Measurements from ENCODE around the gene SLC6A9. TPM values are rescaled to one million over a fixed set of nuclear protein-coding genes. Genes with fewer than 3 reads are reported as not detected.
A peak's percentile ranks its signal among the peaks of the same experiment; 100 is the strongest.

The SLC6A9 gene
- total and polyA plus RNA-seq, 5 experiments from 2014 or later = 1.7 to 3.4 TPM; not detected in 3

DNA sequence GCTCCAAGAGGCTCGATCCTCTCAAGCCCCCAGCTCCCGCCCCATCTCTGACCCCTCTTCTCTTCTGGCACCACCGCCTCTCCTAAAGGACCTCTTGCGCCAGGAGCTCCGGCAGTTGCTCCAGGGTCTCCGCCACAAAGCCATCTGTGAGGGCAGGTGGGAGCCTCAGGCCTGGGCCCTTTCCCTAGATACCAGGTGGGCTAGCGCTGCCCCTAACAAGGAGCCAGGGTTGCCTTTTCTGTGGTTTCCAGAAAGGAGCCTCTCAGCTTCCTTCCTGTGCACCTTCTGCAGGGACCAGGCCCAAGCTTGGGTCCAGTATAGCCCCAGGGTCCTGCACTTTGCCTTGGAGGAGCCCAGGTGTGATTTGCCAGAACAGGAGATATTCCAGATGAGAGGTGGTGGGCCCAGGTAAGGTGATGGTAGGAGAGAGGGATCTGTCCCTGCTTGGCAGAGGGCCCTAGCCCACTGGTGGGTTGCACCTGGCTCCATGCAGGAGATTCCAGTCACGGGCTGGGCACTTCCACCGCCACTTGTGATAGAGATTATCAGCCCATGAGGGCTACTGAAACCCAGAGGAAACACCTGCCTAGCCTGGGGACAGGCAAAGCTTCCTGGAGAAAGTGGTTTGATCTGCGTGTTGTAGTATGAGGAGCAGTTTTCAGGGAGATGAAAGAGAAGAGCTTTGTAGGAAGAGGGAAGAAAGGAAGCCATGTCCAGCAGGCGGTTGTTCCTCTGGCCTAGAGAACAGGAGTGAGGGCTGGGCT is 38.8 kb downstream of the SLC6A9 start:
- Mint-ChIP-seq H3K4me3 (peak overlapping the region; percentile 87 to 96 (median 94)), H3K36me3 (no peaks in the 10 kb centered on the region), H3K9me3 (no peaks in the 10 kb centered on the region), H3K27me3 (peaks cover 0 to 2% (median 0%) of the 10 kb centered on the region in 5 donors), H3K27ac (peak overlapping the region in 8 of 10 donors; percentile 28 to 91 (median 57)), H3K4me1 (peaks cover 15 to 20% (median 18%) of the 10 kb centered on the region in 4 donors)
- no peak for DNase-seq
- POLR2A ChIA-PET = interaction anchor here (1.3 kb wide), 1 partner anchor 16 kb away, joined by 4 read pairs; no protein-coding TSS in a partner anchor
- ATAC-seq = no peak

DNA sequence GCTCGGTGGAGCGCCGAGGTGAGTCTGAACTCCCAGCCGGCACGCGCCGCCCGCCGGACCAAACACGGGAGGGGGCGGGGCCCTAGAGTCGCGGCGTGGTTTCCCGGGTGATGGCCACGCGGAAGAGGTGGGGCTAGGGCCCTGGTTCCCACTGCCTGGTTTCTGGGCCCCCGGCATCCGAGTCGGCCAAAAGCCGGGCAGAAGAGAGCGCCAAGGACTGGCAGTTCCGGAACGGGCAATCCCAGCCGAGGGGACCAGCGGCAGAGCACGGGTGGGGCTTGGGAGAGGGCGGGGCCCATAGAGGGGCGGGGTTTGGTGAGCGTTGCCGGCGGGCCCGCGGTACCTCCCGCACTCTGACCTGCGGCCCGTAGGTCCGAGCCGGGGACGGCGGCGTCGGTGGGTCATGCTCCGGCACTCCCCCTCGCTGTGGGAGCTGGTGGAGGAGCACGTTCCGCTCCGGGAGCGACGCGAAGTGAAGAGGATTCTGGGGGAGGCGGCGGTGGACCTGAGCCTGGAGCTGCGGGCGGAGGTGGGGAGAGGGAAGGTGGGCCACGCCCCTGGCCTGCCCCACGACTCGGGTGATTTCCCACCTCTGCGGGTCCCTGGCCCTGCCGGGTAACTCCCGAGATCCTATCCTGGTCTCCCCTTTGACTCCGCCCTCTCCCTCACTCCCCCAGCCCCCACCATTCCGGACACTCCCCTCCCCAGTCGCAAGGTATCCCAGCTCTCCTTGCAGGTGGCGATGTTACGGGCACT is 39.6 kb downstream of the SLC6A9 start, which contains the start of gene CCDC24:
TSS of gene CCDC24 (plus strand) at position 124 of the 756 bp plus-strand sequence. CDS start at position 404, 280 bp downstream.
- peaks cover 15 to 20% (median 18%) of the 10 kb centered on the region in 4 donors for H3K4me1 Mint-ChIP-seq
- peaks cover 0 to 2% (median 0%) of the 10 kb centered on the region in 5 donors for H3K27me3 Mint-ChIP-seq
- DNase-seq = peak; percentile 49 to 83 (median 64)

DNA sequence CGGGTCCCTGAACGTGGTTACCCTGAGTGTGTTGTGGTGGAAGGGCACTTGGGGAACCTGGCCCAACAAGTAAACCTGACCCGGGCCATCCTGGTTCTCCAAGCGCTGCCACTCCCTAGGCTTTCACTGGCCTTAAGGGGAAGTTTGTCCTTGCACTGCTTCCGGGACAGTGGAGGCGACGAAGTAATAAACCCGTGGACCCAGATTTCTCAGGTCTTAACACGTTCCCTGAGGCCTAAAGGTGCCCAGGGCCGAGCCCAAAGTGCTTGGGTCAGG is 40.1 kb downstream of the SLC6A9 start:
- Mint-ChIP-seq H3K4me1 (peaks cover 15 to 20% (median 18%) of the 10 kb centered on the region in 4 donors), H3K9me3 (no peaks in the 10 kb centered on the region), H3K27me3 (no peaks in the 10 kb centered on the region), H3K4me3 (peak overlapping the region; percentile 87 to 96 (median 94)), H3K27ac (peak overlapping the region in 7 of 10 donors; percentile 24 to 90 (median 84)), H3K36me3 (no peaks in the 10 kb centered on the region)
- DNase-seq (no peak), ATAC-seq (no peak)
- POLR2A ChIA-PET = interaction anchor here (1.0 to 2.4 kb wide), 2 partner anchors 16 to 45 kb away, joined by 3 to 12 read pairs; partner anchors contain the start of gene ATP6V0B

More for the DNA sequence above, 39.6 kb downstream of the SLC6A9 start, which contains the start of gene CCDC24:
- peak; percentile 81 to 90 for ATAC-seq
- peak within 1 kb of the TSS; percentile 87 to 96 (median 94) for H3K4me3 Mint-ChIP-seq
- no peaks in the 10 kb centered on the region for H3K36me3 Mint-ChIP-seq
- peak within 1 kb of the TSS; percentile 29 to 91 (median 84) for H3K27ac Mint-ChIP-seq
- H3K9me3 Mint-ChIP-seq = no peaks in the 10 kb centered on the region
- POLR2A ChIA-PET = interaction anchor here (1.3 kb wide), 1 partner anchor 15 kb away, joined by 4 read pairs; no protein-coding TSS in a partner anchor

DNA sequence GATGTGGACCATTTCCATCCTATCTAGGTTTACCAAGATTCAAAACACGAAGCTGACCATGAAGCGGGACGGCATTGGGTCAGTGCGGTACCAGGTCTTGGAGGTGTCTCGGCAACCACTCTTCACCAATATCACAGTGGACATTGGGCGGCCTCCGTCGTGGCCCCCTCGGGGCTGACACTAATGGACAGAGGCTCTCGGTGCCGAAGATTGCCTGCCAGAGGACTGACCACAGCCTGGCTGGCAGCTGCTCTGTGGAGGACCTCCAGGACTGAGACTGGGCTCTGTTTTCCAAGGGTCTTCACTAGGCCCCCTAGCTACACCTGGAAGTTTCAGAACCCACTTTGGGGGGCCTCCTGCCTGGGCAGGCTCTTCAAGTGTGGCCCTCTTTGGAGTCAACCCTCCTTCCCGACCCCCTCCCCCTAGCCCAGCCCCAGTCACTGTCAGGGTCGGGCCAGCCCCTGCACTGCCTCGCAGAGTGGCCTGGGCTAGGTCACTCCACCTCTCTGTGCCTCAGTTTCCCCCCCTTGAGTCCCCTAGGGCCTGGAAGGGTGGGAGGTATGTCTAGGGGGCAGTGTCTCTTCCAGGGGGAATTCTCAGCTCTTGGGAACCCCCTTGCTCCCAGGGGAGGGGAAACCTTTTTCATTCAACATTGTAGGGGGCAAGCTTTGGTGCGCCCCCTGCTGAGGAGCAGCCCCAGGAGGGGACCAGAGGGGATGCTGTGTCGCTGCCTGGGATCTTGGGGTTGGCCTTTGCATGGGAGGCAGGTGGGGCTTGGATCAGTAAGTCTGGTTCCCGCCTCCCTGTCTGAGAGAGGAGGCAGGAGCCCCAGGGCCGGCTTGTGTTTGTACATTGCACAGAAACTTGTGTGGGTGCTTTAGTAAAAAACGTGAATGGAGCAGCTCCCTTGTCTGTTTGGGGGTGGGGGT is 40.7 kb downstream of the SLC6A9 start:
- ATAC-seq (peak in 1 of 2 donors; percentile 3), DNase-seq (no peak)
- peak overlapping the region; percentile 87 to 96 (median 94) for H3K4me3 Mint-ChIP-seq
- no peaks in the 10 kb centered on the region for H3K36me3 Mint-ChIP-seq
- no peaks in the 10 kb centered on the region for H3K27me3 Mint-ChIP-seq
- peaks cover 15 to 20% (median 18%) of the 10 kb centered on the region in 4 donors for H3K4me1 Mint-ChIP-seq
- H3K9me3 Mint-ChIP-seq = no peaks in the 10 kb centered on the region
- H3K27ac Mint-ChIP-seq = peak overlapping the region in 6 of 10 donors; percentile 24 to 90 (median 86)
- POLR2A ChIA-PET = interaction anchor here (1.0 to 2.4 kb wide), 2 partner anchors 16 to 45 kb away, joined by 3 to 12 read pairs; partner anchors contain the start of gene ATP6V0B

DNA sequence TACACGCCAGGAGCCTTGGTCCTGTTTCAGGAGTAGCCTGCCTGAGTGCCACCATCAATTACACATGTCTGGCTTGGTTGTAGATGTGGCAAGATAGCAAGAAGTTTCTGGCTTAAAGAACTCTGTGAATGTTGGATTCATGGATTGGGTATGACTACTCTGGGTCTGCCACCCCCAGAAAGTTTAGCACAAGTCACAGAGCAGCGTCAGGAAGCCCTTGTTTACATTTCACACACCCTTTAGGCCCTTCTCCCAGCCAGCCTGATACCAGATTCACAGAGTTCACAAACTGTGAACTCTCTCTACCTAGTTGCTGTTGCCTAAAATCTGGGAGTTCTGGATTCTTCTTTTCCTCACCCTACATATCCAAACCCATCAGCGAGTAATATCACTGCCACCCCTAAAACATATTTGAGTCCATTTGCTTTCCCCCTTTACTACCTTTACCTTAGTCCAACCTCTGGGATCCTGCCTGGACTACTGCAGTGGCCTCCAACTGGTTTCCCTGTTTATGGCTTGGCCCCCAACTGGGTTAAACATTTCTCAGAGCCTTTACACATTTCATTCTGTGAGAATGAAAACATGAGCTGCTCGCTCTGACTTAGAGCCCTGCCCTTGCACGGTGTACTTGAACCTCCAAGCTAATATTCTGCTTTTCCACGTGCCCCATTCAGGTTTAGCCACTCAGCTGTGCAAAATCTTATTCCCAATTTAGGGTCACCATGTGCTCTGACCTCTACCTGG is 43.9 kb downstream of the SLC6A9 start:
- no peak for ATAC-seq
- POLR2A ChIA-PET = interaction anchor here (2.2 kb wide), 1 partner anchor 12 kb away, joined by 8 read pairs; the partner anchor contains the start of gene ATP6V0B
- no peaks in the 10 kb centered on the region for H3K9me3 Mint-ChIP-seq
- no peak for DNase-seq
- no peak overlapping the region for H3K4me3 Mint-ChIP-seq
- peaks cover 10 to 15% (median 12%) of the 10 kb centered on the region in 4 donors for H3K4me1 Mint-ChIP-seq
- H3K36me3 Mint-ChIP-seq = no peaks in the 10 kb centered on the region
- H3K27ac Mint-ChIP-seq = no peak overlapping the region
- H3K27me3 Mint-ChIP-seq = no peaks in the 10 kb centered on the region

DNA sequence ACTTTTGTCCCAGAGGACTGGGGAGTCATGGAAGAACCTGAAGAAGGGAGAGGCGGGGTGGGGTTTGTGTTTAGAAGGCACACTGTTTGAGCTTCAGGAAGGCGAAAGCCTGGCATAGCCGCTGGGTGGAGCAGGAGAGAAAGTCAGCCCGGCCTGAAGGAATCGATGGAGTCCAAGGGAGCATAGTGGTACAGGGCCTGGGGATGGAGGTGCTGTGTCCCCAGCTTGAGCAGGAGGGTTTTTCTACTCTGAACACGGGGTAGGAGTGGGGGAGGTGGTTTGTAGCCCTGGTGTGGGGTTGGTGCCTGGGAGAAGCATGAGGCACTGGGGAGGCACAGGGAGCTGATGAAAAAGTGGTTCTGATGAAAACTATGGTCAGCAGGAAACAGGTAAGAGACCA is 44.5 kb downstream of the SLC6A9 start:
- ATAC-seq = no peak
- peaks cover 6 to 9% (median 7%) of the 10 kb centered on the region in 4 donors for H3K4me1 Mint-ChIP-seq
- H3K9me3 Mint-ChIP-seq = no peaks in the 10 kb centered on the region
- peaks cover 0 to 3% (median 0%) of the 10 kb centered on the region in 5 donors for H3K27me3 Mint-ChIP-seq
- H3K36me3 Mint-ChIP-seq = no peaks in the 10 kb centered on the region
- DNase-seq = no peak
- peak overlapping the region in 1 of 10 donors; percentile 34 for H3K4me3 Mint-ChIP-seq
- POLR2A ChIA-PET = interaction anchor here (2.2 kb wide), 1 partner anchor 11 kb away, joined by 8 read pairs; the partner anchor contains the start of gene ATP6V0B
- H3K27ac Mint-ChIP-seq = no peak overlapping the region

DNA sequence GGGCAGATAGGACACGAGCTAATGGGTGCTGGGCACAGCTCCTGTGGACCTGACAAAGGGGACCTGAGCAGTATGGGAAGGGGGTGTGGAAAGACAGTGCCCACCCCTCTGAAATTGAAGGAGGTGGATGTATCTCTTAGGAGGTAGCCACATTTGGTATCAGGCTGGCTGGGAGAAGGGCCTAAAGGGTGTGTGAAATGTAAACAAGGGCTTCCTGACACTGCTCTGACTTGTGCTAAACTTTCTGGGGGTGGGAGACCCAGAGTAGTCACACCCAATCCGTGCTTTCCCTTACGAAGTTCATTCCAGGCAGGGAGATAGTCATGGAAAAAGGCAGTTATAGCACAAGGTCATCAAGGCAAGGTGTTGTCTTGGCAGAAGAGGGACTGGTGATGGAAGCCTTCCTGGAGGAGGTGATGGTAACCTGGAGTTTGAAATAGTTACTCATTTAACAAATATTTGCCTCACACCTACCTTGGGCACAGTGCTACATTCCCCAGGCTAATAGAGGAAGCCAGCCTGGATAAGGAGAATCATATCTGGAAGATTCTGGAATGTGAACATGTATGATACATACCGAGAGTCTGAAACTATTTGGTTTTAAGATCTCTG is 45.2 kb downstream of the SLC6A9 start:
- peak overlapping the region in 1 of 10 donors; percentile 34 for H3K4me3 Mint-ChIP-seq
- H3K36me3 Mint-ChIP-seq = no peaks in the 10 kb centered on the region
- peaks cover 0 to 5% (median under 1%) of the 10 kb centered on the region in 5 donors for H3K27me3 Mint-ChIP-seq
- H3K27ac Mint-ChIP-seq = peak overlapping the region in 1 of 10 donors; percentile 49
- no peak for ATAC-seq
- POLR2A ChIA-PET = no interaction called here
- DNase-seq = no peak
- H3K4me1 Mint-ChIP-seq = peaks cover 3 to 4% (median 3%) of the 10 kb centered on the region in 4 donors
- H3K9me3 Mint-ChIP-seq = no peaks in the 10 kb centered on the region

DNA sequence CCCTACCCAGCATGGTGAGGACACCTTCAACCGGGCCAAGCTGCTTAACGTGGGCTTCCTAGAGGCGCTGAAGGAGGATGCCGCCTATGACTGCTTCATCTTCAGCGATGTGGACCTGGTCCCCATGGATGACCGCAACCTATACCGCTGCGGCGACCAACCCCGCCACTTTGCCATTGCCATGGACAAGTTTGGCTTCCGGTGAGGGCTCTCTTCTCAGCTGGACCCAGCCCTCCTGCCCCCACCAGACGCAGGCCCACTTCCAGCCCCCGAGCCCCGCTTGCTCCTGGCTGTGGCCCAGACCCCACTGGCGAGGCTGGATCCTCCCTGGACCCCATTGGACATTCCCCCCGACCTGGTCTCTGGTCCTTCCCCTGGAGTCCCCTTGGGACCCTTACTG is 46.4 kb downstream of the SLC6A9 start:
- H3K4me1 Mint-ChIP-seq = peaks cover 2 to 10% (median 7%) of the 10 kb centered on the region in 4 donors
- H3K27ac Mint-ChIP-seq = no peak overlapping the region
- peaks cover 0 to under 1% (median 0%) of the 10 kb centered on the region in 3 donors for H3K36me3 Mint-ChIP-seq
- POLR2A ChIA-PET = no interaction called here
- DNase-seq = no peak
- H3K4me3 Mint-ChIP-seq = no peak overlapping the region
- peaks cover 3 to 12% (median 11%) of the 10 kb centered on the region in 5 donors for H3K27me3 Mint-ChIP-seq
- no peaks in the 10 kb centered on the region for H3K9me3 Mint-ChIP-seq
- ATAC-seq = no peak

DNA sequence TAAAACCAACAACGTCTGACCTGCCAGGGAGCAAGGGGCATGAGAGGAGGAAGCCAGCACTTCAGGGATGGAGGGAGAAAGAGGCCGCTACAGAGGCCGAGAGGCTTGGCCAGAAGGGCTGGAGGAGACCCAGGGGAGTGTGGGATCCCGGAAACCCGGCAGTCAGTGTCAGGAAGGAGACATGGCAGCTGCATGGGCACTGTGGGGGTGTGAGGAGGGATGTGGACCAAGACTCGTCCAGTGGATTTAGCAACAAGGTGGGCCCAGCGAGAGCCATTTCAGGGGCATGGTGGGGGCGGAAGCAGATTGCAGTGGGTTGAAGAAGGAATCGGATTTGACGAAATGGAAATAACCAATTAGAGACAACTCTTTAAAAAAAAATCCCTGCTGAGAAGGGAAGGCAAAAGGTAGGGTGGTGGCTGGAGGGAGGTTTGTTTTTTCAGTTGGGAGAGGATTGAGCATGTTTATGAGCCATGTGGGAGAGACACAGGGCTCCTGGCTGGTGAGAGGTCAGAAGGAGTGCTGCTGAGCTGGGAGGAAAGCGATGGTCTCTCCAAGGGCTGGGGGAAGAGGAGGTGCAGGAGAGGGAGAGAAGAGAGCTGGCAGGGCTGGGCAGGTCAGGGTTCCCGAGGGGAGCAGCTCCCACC is 47.9 kb downstream of the SLC6A9 start:
- Mint-ChIP-seq H3K27me3 (peaks cover 3 to 19% (median 11%) of the 10 kb centered on the region in 5 donors), H3K4me3 (peak overlapping the region in 2 of 10 donors; percentile 5 to 20), H3K27ac (peak overlapping the region in 1 of 10 donors; percentile 12), H3K36me3 (peaks cover 0 to 6% (median 3%) of the 10 kb centered on the region in 3 donors), H3K9me3 (no peaks in the 10 kb centered on the region), H3K4me1 (peaks cover 8 to 18% (median 14%) of the 10 kb centered on the region in 4 donors)
- ATAC-seq = no peak
- DNase-seq = no peak
- POLR2A ChIA-PET = no interaction called here

DNA sequence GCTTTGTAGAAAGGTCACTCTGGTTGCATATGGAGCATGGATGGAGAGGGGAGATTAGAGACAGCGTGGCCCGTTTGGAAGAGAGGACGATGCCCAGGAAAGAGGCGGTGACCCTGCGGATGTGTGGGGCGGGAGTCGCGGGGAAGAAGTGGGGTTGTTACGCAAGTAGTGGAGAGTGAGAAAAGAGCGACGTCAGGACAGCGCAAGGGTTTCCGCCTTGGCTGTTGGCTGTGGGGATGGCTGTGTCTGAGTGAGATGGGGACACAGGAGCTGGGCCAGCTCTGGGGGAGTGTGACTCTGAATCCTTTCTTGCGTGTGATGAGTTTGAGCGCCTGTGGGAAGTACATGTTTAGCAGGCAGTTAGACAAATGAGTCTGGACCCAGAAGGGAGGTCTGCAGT is 48.5 kb downstream of the SLC6A9 start:
- H3K4me1 Mint-ChIP-seq = peaks cover 14 to 23% (median 18%) of the 10 kb centered on the region in 4 donors
- H3K27me3 Mint-ChIP-seq = peaks cover 3 to 19% (median 11%) of the 10 kb centered on the region in 5 donors
- ATAC-seq (no peak), DNase-seq (no peak)
- no peaks in the 10 kb centered on the region for H3K9me3 Mint-ChIP-seq
- no peak overlapping the region for H3K27ac Mint-ChIP-seq
- POLR2A ChIA-PET = no interaction called here
- peak overlapping the region in 1 of 10 donors; percentile 4 for H3K4me3 Mint-ChIP-seq
- H3K36me3 Mint-ChIP-seq = peaks cover 0 to 11% (median 3%) of the 10 kb centered on the region in 3 donors

Measured in naive thymus-derived CD8-positive, alpha-beta T cell (primary cell).